ENCODE measurements around the gene BRMS1. TPM values are rescaled to one million over a fixed set of nuclear protein-coding genes. Genes with fewer than 3 reads are reported as not detected.
"Not testable (repeated sequence)": the region's sequence is repeated elsewhere in the genome, so short reads cannot be mapped to it uniquely, and the experiment has no call there.

The BRMS1 gene
- total RNA-seq, 1 experiment from 2014 or later: 85.9 TPM

- in situ Hi-C loops (cut with HindIII; ENCODE audit: low pct_unique_long_range_greater_than_20kb, low sequenced_read_pairs): no loop called here
- DNase-seq (ENCODE audit: low read depth): peak; percentile 66
Observed at GRCh38 chr11:66328302-66329144, 16.4 kb downstream of the BRMS1 start.

- in situ Hi-C loops (cut with HindIII; ENCODE audit: low pct_unique_long_range_greater_than_20kb, low sequenced_read_pairs): no loop called here
Observed at GRCh38 chr11:66328031-66328301, 16.9 kb downstream of the BRMS1 start.

GRCh38 chr11:66327171-66328030 lies 17.5 kb downstream of the BRMS1 start:
- in situ Hi-C loops (cut with HindIII; ENCODE audit: low pct_unique_long_range_greater_than_20kb, low sequenced_read_pairs): no loop called here
- no peak for DNase-seq (ENCODE audit: low read depth)

More at GRCh38 chr11:66328031-66328301, 16.9 kb downstream of the BRMS1 start:
- no peak for DNase-seq (ENCODE audit: low read depth)

GRCh38 chr11:66326261-66327111 lies 18.4 kb downstream of the BRMS1 start:
- DNase-seq (ENCODE audit: low read depth): no peak
- in situ Hi-C loops (cut with HindIII; ENCODE audit: low pct_unique_long_range_greater_than_20kb, low sequenced_read_pairs): no loop called here

- in situ Hi-C loops (cut with HindIII; ENCODE audit: low pct_unique_long_range_greater_than_20kb, low sequenced_read_pairs): no loop called here
- DNase-seq (ENCODE audit: low read depth): no peak
Observed at GRCh38 chr11:66325263-66325671, 19.6 kb downstream of the BRMS1 start.

- in situ Hi-C loops (cut with HindIII; ENCODE audit: low pct_unique_long_range_greater_than_20kb, low sequenced_read_pairs): no loop called here
- DNase-seq (ENCODE audit: low read depth): no peak
Observed at GRCh38 chr11:66324664-66325063, 20.2 kb downstream of the BRMS1 start.

- in situ Hi-C loops (cut with HindIII; ENCODE audit: low pct_unique_long_range_greater_than_20kb, low sequenced_read_pairs): no loop called here
- no peak for DNase-seq (ENCODE audit: low read depth)
Observed at GRCh38 chr11:66323684-66324083, 21.2 kb downstream of the BRMS1 start.

GRCh38 chr11:66322732-66323427 lies 22.0 kb downstream of the BRMS1 start:
- DNase-seq (ENCODE audit: low read depth): no peak
- in situ Hi-C loops (cut with HindIII; ENCODE audit: low pct_unique_long_range_greater_than_20kb, low sequenced_read_pairs): no loop called here

GRCh38 chr11:66321606-66322005 lies 23.3 kb downstream of the BRMS1 start:
- in situ Hi-C loops (cut with HindIII; ENCODE audit: low pct_unique_long_range_greater_than_20kb, low sequenced_read_pairs): no loop called here
- DNase-seq (ENCODE audit: low read depth): no peak

- DNase-seq (ENCODE audit: low read depth); in situ Hi-C loops (cut with HindIII; ENCODE audit: low pct_unique_long_range_greater_than_20kb, low sequenced_read_pairs): not testable (repeated sequence)
Observed at GRCh38 chr11:66320748-66321147, 24.2 kb downstream of the BRMS1 start.

- in situ Hi-C loops (cut with HindIII; ENCODE audit: low pct_unique_long_range_greater_than_20kb, low sequenced_read_pairs); DNase-seq (ENCODE audit: low read depth): not testable (repeated sequence)
Observed at GRCh38 chr11:66320289-66320688, 24.6 kb downstream of the BRMS1 start.

GRCh38 chr11:66318600-66318970 lies 26.3 kb downstream of the BRMS1 start:
- in situ Hi-C loops (cut with HindIII; ENCODE audit: low pct_unique_long_range_greater_than_20kb, low sequenced_read_pairs): no loop called here
- no peak for DNase-seq (ENCODE audit: low read depth)

- DNase-seq (ENCODE audit: low read depth): no peak
- in situ Hi-C loops (cut with HindIII; ENCODE audit: low pct_unique_long_range_greater_than_20kb, low sequenced_read_pairs): no loop called here
Observed at GRCh38 chr11:66317723-66318599, 26.9 kb downstream of the BRMS1 start.

GRCh38 chr11:66317322-66317722 lies 27.6 kb downstream of the BRMS1 start:
- DNase-seq (ENCODE audit: low read depth): no peak

GRCh38 chr11:66316849-66317251 lies 28.1 kb downstream of the BRMS1 start, which contains the start of gene CD248:
Gene CD248, minus strand, starts transcription at chr11:66317044. Its CDS starts 17 bp downstream, at chr11:66317027.
- in situ Hi-C loops (cut with HindIII; ENCODE audit: low pct_unique_long_range_greater_than_20kb, low sequenced_read_pairs): no loop called here
- DNase-seq (ENCODE audit: low read depth): no peak

More at GRCh38 chr11:66317322-66317722, 27.6 kb downstream of the BRMS1 start:
- in situ Hi-C loops (cut with HindIII; ENCODE audit: low pct_unique_long_range_greater_than_20kb, low sequenced_read_pairs): no loop called here

- in situ Hi-C loops (cut with HindIII; ENCODE audit: low pct_unique_long_range_greater_than_20kb, low sequenced_read_pairs): no loop called here
- no peak for DNase-seq (ENCODE audit: low read depth)
Observed at GRCh38 chr11:66315921-66316811, 28.7 kb downstream of the BRMS1 start.
